Natural killer cell treated with Interleukin-12 subunit alpha and Interleukin-12 subunit beta and Interleukin-15 and Interleukin-18, amount 100 ng/mL, for 72 hours (primary cell): ENCODE measurements around the gene SKA3. TPM values are rescaled to one million over a fixed set of nuclear protein-coding genes. Genes with fewer than 3 reads are reported as not detected.
"Not testable (repeated sequence)": the region's sequence is repeated elsewhere in the genome, so short reads cannot be mapped to it uniquely, and the experiment has no call there.

Experiments used
- ATAC-seq, 2 donors: fragments of 150-1000 bp; cut with Tn5 transposase in 1 of 2; sonication (Bioruptor Pico), chemical (Tn5 transposase) in 1 of 2; 2 replicates each; pipeline ENCODE4 v1.10.0; 2021
- DNase-seq: peaks from one replicate; pipeline ENCODE4 v3.0.0; 2022; ENCODE audit warnings: low spot score
- H3K27ac Mint-ChIP-seq, 2 donors: 1 replicate in 1 of 2; 2 replicates in 1 of 2; pipeline ENCODE4 v1.8.0; 2022; ENCODE audit warnings: mixed read lengths in 2 of 2, mild to moderate bottlenecking in 1 of 2, moderate library complexity in 1 of 2
- H3K27me3 Mint-ChIP-seq, 2 donors: 1 replicate in 1 of 2; 2 replicates in 1 of 2; pipeline ENCODE4 v1.8.0; 2022; ENCODE audit warnings: mixed read lengths in 2 of 2
- H3K36me3 Mint-ChIP-seq: one replicate; pipeline ENCODE4 v1.8.0; 2022; ENCODE audit warnings: mixed read lengths
- H3K4me1 Mint-ChIP-seq, 2 donors: 1 replicate in 1 of 2; 2 replicates in 1 of 2; pipeline ENCODE4 v1.8.0; 2022; ENCODE audit warnings: low read depth in 2 of 2, mixed read lengths in 2 of 2, mild to moderate bottlenecking in 1 of 2
- H3K4me3 Mint-ChIP-seq: one replicate; pipeline ENCODE4 v1.8.0; 2022; ENCODE audit warnings: mixed read lengths
- H3K9me3 Mint-ChIP-seq: 2 replicates; pipeline ENCODE4 v1.8.0; 2022; ENCODE audit warnings: mixed read lengths
- total RNA-seq, 2 donors: library from RNA; stranded (reverse); gene quantifications; one replicate each; pipeline ENCODE4 v1.2.3, GENCODE V29; 2022

Gene SKA3
- 10 to 100 TPM; 18.1 to 31.1 TPM for total RNA-seq

- DNase-seq (peak; percentile 95), ATAC-seq (peak; percentile 97)
- H3K9me3 Mint-ChIP-seq = no peaks in the 10 kb centered on the region
- H3K27ac Mint-ChIP-seq = peak within 1 kb of the TSS; percentile 93 to 94
- peak within 1 kb of the TSS; percentile 92 for H3K4me3 Mint-ChIP-seq
- no peaks in the 10 kb centered on the region for H3K27me3 Mint-ChIP-seq
- H3K4me1 Mint-ChIP-seq = peaks cover 10 to 15% of the 10 kb centered on the region in 2 donors
- H3K36me3 Mint-ChIP-seq = no peaks in the 10 kb centered on the region
Measured at GRCh38 chr13:21176215-21176981, at the start of gene SKA3, which contains the start of gene MRPL57. Gene SKA3, minus strand, starts transcription at chr13:21176552. Its CDS starts 75 bp downstream, at chr13:21176477. Gene MRPL57, plus strand, starts transcription at chr13:21176658. Its CDS starts 259 bp downstream, at chr13:21176917.

- H3K4me1 Mint-ChIP-seq = no peaks in the 10 kb centered on the region
- H3K27ac Mint-ChIP-seq = no peak overlapping the region
- peaks cover 25 to 35% of the 10 kb centered on the region in 2 donors for H3K27me3 Mint-ChIP-seq
- DNase-seq (no peak), ATAC-seq (no peak)
- peaks cover 6% of the 10 kb centered on the region for H3K9me3 Mint-ChIP-seq
- H3K36me3 Mint-ChIP-seq = peaks cover 13% of the 10 kb centered on the region
- no peak overlapping the region for H3K4me3 Mint-ChIP-seq
Measured at GRCh38 chr13:21225082-21225481, 48.7 kb upstream of the SKA3 start.

GRCh38 chr13:21221268-21221667 is 44.9 kb upstream of the SKA3 start:
- ATAC-seq (no peak), DNase-seq (no peak)
- Mint-ChIP-seq H3K27me3 (peaks cover 19 to 25% of the 10 kb centered on the region in 2 donors), H3K4me3 (no peak overlapping the region), H3K9me3 (peaks cover 6% of the 10 kb centered on the region), H3K4me1 (peaks cover 18 to 19% of the 10 kb centered on the region in 2 donors), H3K27ac (no peak overlapping the region), H3K36me3 (peaks cover 13% of the 10 kb centered on the region)

GRCh38 chr13:21219716-21220115 is 43.4 kb upstream of the SKA3 start:
- H3K4me3 Mint-ChIP-seq = peak overlapping the region; percentile 82
- DNase-seq, ATAC-seq, H3K9me3 Mint-ChIP-seq: not testable (repeated sequence)
- H3K4me1 Mint-ChIP-seq = peaks cover 18 to 19% of the 10 kb centered on the region in 2 donors
- peak overlapping the region; percentile 80 to 81 for H3K27ac Mint-ChIP-seq
- peaks cover 13% of the 10 kb centered on the region for H3K36me3 Mint-ChIP-seq
- H3K27me3 Mint-ChIP-seq = peaks cover 21 to 40% of the 10 kb centered on the region in 2 donors

- H3K36me3 Mint-ChIP-seq = peaks cover 13% of the 10 kb centered on the region
- H3K9me3 Mint-ChIP-seq = peaks cover 6% of the 10 kb centered on the region
- DNase-seq (no peak), ATAC-seq (peak; percentile 64 to 67)
- H3K4me3 Mint-ChIP-seq = peak overlapping the region; percentile 82
- H3K4me1 Mint-ChIP-seq = peaks cover 18 to 19% of the 10 kb centered on the region in 2 donors
- H3K27ac Mint-ChIP-seq = peak overlapping the region; percentile 80 to 81
- peaks cover 22 to 41% of the 10 kb centered on the region in 2 donors for H3K27me3 Mint-ChIP-seq
Measured at GRCh38 chr13:21219036-21219381, 42.7 kb upstream of the SKA3 start.

GRCh38 chr13:21218351-21219035 is 42.1 kb upstream of the SKA3 start:
- DNase-seq = no peak
- Mint-ChIP-seq H3K4me3 (peak overlapping the region; percentile 82), H3K27ac (peak overlapping the region; percentile 80 to 81), H3K36me3 (peaks cover 13% of the 10 kb centered on the region), H3K4me1 (peaks cover 18 to 19% of the 10 kb centered on the region in 2 donors), H3K27me3 (peaks cover 27 to 45% of the 10 kb centered on the region in 2 donors), H3K9me3 (peaks cover 6% of the 10 kb centered on the region)
- peak; percentile 82 to 94 for ATAC-seq

GRCh38 chr13:21216332-21216731 is 40.0 kb upstream of the SKA3 start:
- Mint-ChIP-seq H3K36me3 (peaks cover 20% of the 10 kb centered on the region), H3K4me3 (no peak overlapping the region), H3K9me3 (no peaks in the 10 kb centered on the region), H3K4me1 (peaks cover 18 to 19% of the 10 kb centered on the region in 2 donors), H3K27me3 (peaks cover 34 to 47% of the 10 kb centered on the region in 2 donors), H3K27ac (no peak overlapping the region)
- DNase-seq = no peak
- no peak for ATAC-seq

GRCh38 chr13:21215419-21215818 is 39.1 kb upstream of the SKA3 start:
- not testable (repeated sequence) for ATAC-seq, H3K4me3 Mint-ChIP-seq, H3K9me3 Mint-ChIP-seq, DNase-seq, H3K27ac Mint-ChIP-seq
- Mint-ChIP-seq H3K4me1 (peaks cover 18 to 19% of the 10 kb centered on the region in 2 donors), H3K27me3 (peaks cover 39 to 54% of the 10 kb centered on the region in 2 donors), H3K36me3 (peaks cover 17% of the 10 kb centered on the region)

GRCh38 chr13:21212138-21212775 is 35.9 kb upstream of the SKA3 start:
- Mint-ChIP-seq H3K36me3 (peaks cover 17% of the 10 kb centered on the region), H3K27me3 (peaks cover 42 to 54% of the 10 kb centered on the region in 2 donors), H3K4me1 (no peaks in the 10 kb centered on the region), H3K4me3 (no peak overlapping the region), H3K27ac (no peak overlapping the region), H3K9me3 (no peaks in the 10 kb centered on the region)
- ATAC-seq = no peak
- no peak for DNase-seq

- Mint-ChIP-seq H3K4me3 (no peak overlapping the region), H3K36me3 (peaks cover 17% of the 10 kb centered on the region), H3K27ac (no peak overlapping the region), H3K27me3 (peaks cover 26 to 30% of the 10 kb centered on the region in 2 donors), H3K4me1 (no peaks in the 10 kb centered on the region), H3K9me3 (no peaks in the 10 kb centered on the region)
- ATAC-seq = no peak
- no peak for DNase-seq
Measured at GRCh38 chr13:21208652-21209154, 32.4 kb upstream of the SKA3 start.

GRCh38 chr13:21202767-21203531 is 26.6 kb upstream of the SKA3 start:
- Mint-ChIP-seq H3K36me3 (no peaks in the 10 kb centered on the region), H3K9me3 (peaks cover 9% of the 10 kb centered on the region), H3K27me3 (peaks cover 2 to 3% of the 10 kb centered on the region in 2 donors), H3K4me1 (peaks cover 11 to 21% of the 10 kb centered on the region in 2 donors), H3K4me3 (no peak overlapping the region), H3K27ac (no peak overlapping the region)
- DNase-seq = no peak
- ATAC-seq = no peak

GRCh38 chr13:21201456-21202190 is 25.3 kb upstream of the SKA3 start:
- not testable (repeated sequence) for H3K9me3 Mint-ChIP-seq, H3K4me3 Mint-ChIP-seq, H3K27ac Mint-ChIP-seq, DNase-seq, ATAC-seq, H3K36me3 Mint-ChIP-seq
- H3K4me1 Mint-ChIP-seq = peaks cover 11 to 22% of the 10 kb centered on the region in 2 donors
- H3K27me3 Mint-ChIP-seq = peaks cover 3 to 13% of the 10 kb centered on the region in 2 donors
